A673 (cell line): ENCODE data around the gene SIAH3.

ENCODE experiments used
- EZH2 ChIP-seq: fragments of 200-600 bp; sonication (generic); IDR thresholded peaks from 2 replicates; pipeline ENCODE4 v1.6.1; 2017; ENCODE audit warnings: borderline replicate concordance, low read depth, mild to moderate bottlenecking, mixed read lengths, antibody characterized with exemption, low read length; ENCODE audit not compliant: poor library complexity, severe bottlenecking
- TF ChIP-seq, protein P1 (sequence below): fragments of 300-800, 200-600 bp; sonication (generic); conservative IDR thresholded peaks from 2 replicates; pipeline ENCODE4 v1.5.1; 2017; ENCODE audit warnings: low read depth, mild to moderate bottlenecking, antibody characterized with exemption, low read length, moderate library complexity, mixed read lengths

DNA sequence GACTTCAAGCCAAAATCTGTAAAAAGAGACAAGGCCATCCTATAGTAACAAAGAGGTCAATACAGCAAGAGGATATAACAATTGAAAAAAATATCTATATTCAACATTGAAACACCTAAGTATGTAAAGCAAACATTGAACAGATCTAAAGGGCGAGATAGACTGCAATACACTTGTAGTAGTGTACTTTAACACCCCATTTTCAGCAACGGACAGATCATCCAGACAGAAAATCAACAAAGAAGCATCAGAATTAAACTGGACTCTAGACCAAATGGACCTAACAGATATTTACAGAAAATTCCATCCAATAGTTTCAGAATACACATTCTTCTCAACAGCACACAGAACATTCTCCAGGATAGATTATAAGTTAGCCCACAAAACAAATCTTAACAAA is 28.7 kb upstream of the SIAH3 start:
- TF ChIP-seq, protein P1, sequence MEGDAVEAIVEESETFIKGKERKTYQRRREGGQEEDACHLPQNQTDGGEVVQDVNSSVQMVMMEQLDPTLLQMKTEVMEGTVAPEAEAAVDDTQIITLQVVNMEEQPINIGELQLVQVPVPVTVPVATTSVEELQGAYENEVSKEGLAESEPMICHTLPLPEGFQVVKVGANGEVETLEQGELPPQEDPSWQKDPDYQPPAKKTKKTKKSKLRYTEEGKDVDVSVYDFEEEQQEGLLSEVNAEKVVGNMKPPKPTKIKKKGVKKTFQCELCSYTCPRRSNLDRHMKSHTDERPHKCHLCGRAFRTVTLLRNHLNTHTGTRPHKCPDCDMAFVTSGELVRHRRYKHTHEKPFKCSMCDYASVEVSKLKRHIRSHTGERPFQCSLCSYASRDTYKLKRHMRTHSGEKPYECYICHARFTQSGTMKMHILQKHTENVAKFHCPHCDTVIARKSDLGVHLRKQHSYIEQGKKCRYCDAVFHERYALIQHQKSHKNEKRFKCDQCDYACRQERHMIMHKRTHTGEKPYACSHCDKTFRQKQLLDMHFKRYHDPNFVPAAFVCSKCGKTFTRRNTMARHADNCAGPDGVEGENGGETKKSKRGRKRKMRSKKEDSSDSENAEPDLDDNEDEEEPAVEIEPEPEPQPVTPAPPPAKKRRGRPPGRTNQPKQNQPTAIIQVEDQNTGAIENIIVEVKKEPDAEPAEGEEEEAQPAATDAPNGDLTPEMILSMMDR: no peak
- no peak for TF ChIP-seq EZH2
